ENCODE results near the gene ZNF30. TPM values are rescaled to one million over a fixed set of nuclear protein-coding genes. Genes with fewer than 3 reads are reported as not detected.

The ZNF30 gene
- total and polyA plus RNA-seq, 2 of the 4 experiments (the other 2 are of a cell fraction): 1.3 to 2.9 TPM

DNA sequence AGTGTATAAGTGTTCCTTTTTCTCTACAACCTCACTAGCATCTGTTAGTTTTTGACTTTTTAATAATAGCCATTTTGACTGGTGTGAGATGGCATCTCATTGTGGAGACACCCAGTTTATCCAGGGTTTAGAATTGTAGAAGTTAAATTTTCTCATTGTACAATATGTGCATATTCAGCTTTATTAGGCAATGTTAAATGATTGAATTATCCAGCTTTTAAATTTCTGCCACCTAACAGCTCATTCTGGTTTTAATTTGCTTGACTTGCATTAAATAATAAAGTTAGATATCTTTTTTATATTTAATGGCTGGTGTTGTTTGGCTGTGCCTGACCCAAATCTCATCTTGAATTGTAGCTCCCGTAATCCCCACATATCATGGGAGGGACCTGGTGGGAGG lies 46.7 kb upstream of the ZNF30 start:
- Histone ChIP-seq H2BK5ac (ENCODE audit: low read depth, low read length, poor library complexity, severe bottlenecking) (no peak overlapping the region), H3K9me3 (ENCODE audit: control insufficient read depth, insufficient read depth, low read length) (no peaks in the 10 kb centered on the region), H2AFZ (replicated peaks; ENCODE audit: low read length, poor library complexity) (no peak overlapping the region), H4K20me1 (ENCODE audit: insufficient read depth, low read length) (no peaks in the 10 kb centered on the region), H3K9me1 (ENCODE audit: insufficient read depth, low read length) (no peaks in the 10 kb centered on the region), H3K14ac (replicated peaks; ENCODE audit: low read depth, low read length) (no peak overlapping the region), H4K5ac (ENCODE audit: low read depth, low read length) (no peak overlapping the region), H3K56ac (ENCODE audit: extremely low read depth, insufficient read depth, low read length) (no peak overlapping the region), H4K8ac (ENCODE audit: low read depth in 2 of 2, low read length in 2 of 2) (no peak overlapping the region), H2BK120ac (ENCODE audit: low read depth, low read length) (no peak overlapping the region), H3K79me1 (ENCODE audit: low read depth in 1 of 2, low read length in 2 of 2) (no peaks in the 10 kb centered on the region), H4K91ac (ENCODE audit: insufficient read depth, low read depth, low read length) (no peak overlapping the region), H2AK9ac (replicated peaks; ENCODE audit: low read depth, low read length, poor library complexity) (no peak overlapping the region), H2BK20ac (ENCODE audit: low read depth, low read length) (no peak overlapping the region), H2AK5ac (ENCODE audit: low read depth, low read length) (no peak overlapping the region), H3K36me3 (ENCODE audit: control insufficient read depth, insufficient read depth, low read length) (no peaks in the 10 kb centered on the region), H3K4ac (ENCODE audit: low read depth, low read length) (no peak overlapping the region), H3K27ac (ENCODE audit: insufficient read depth, low read length) (no peak overlapping the region), H2BK15ac (ENCODE audit: low read depth, low read length) (no peak overlapping the region), H3K23ac (ENCODE audit: low read depth, low read length) (no peak overlapping the region), H3K4me1 (ENCODE audit: control insufficient read depth, insufficient read depth, low read length) (no peaks in the 10 kb centered on the region), H3K18ac (ENCODE audit: low read depth, low read length) (no peak overlapping the region), H3K4me2 (ENCODE audit: low read depth, low read length) (no peak overlapping the region), H3K27me3 (ENCODE audit: control insufficient read depth, insufficient read depth, low read length) (no peaks in the 10 kb centered on the region), H3K9ac (ENCODE audit: low read depth, low read length) (no peak overlapping the region), H3K4me3 (ENCODE audit: insufficient read depth, low read depth, low read length) (no peak overlapping the region)
- CTCF ChIA-PET: no interaction called here
- DNase-seq: no peak
- in situ Hi-C loops (cut with MboI; ENCODE audit: low sequenced_read_pairs) (no loop called here), intact Hi-C loops (cut with micrococcal nuclease) (loop anchor here (5.0 kb wide), 1 partner anchor 37 kb away; no protein-coding TSS in a partner anchor), dilution Hi-C loops (cut with HindIII; ENCODE audit: low sequenced_read_pairs, unreplicated experiment) (no loop called here)
- ATAC-seq (ENCODE audit: low read depth): no peak
- no CpG with 5 or more reads among the region's 1 CpG for WGBS, 2 experiments (ENCODE audit: extremely low coverage in 2 of 2, insufficient read length in 1 of 2)
- BruUV-seq (replicated peaks): no TSS peak
- TF ChIP-seq FOS (IDR thresholded peaks at IDR 0.05; ENCODE audit: low read depth, low read length) (no peak), NFE2L2 (IDR thresholded peaks at IDR 0.05; ENCODE audit: low read depth, low read length) (no peak), SMC3 (IDR thresholded peaks at IDR 0.05; ENCODE audit: low read depth, low read length) (no peak), CHD1 (IDR thresholded peaks at IDR 0.05; ENCODE audit: low read depth, low read length) (no peak), MAZ (IDR thresholded peaks at IDR 0.05; ENCODE audit: borderline replicate concordance, low read depth, low read length) (no peak), RFX5 (IDR thresholded peaks at IDR 0.05; ENCODE audit: low read depth, low read length) (no peak), CEBPB (IDR thresholded peaks at IDR 0.05; ENCODE audit: low read depth, low read length) (no peak), MAFK (IDR thresholded peaks at IDR 0.05; ENCODE audit: low read depth, low read length) (no peak), RAD21 (IDR thresholded peaks at IDR 0.05; ENCODE audit: low read length) (no peak), MXI1 (IDR thresholded peaks at IDR 0.05; ENCODE audit: borderline replicate concordance, low read depth, low read length) (no peak)
- TF ChIP-seq, protein P1, sequence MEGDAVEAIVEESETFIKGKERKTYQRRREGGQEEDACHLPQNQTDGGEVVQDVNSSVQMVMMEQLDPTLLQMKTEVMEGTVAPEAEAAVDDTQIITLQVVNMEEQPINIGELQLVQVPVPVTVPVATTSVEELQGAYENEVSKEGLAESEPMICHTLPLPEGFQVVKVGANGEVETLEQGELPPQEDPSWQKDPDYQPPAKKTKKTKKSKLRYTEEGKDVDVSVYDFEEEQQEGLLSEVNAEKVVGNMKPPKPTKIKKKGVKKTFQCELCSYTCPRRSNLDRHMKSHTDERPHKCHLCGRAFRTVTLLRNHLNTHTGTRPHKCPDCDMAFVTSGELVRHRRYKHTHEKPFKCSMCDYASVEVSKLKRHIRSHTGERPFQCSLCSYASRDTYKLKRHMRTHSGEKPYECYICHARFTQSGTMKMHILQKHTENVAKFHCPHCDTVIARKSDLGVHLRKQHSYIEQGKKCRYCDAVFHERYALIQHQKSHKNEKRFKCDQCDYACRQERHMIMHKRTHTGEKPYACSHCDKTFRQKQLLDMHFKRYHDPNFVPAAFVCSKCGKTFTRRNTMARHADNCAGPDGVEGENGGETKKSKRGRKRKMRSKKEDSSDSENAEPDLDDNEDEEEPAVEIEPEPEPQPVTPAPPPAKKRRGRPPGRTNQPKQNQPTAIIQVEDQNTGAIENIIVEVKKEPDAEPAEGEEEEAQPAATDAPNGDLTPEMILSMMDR (conservative IDR thresholded peaks at IDR 0.05; ENCODE audit: low read depth, low read length): no peak
- TF ChIP-seq, protein P2, sequence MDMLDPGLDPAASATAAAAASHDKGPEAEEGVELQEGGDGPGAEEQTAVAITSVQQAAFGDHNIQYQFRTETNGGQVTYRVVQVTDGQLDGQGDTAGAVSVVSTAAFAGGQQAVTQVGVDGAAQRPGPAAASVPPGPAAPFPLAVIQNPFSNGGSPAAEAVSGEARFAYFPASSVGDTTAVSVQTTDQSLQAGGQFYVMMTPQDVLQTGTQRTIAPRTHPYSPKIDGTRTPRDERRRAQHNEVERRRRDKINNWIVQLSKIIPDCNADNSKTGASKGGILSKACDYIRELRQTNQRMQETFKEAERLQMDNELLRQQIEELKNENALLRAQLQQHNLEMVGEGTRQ (IDR thresholded peaks at IDR 0.05; ENCODE audit: low read depth, low read length): no peak
- TF ChIP-seq, protein P3, sequence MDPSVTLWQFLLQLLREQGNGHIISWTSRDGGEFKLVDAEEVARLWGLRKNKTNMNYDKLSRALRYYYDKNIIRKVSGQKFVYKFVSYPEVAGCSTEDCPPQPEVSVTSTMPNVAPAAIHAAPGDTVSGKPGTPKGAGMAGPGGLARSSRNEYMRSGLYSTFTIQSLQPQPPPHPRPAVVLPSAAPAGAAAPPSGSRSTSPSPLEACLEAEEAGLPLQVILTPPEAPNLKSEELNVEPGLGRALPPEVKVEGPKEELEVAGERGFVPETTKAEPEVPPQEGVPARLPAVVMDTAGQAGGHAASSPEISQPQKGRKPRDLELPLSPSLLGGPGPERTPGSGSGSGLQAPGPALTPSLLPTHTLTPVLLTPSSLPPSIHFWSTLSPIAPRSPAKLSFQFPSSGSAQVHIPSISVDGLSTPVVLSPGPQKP (IDR thresholded peaks at IDR 0.05; ENCODE audit: borderline replicate concordance, low read depth, low read length): no peak
- POLR2A ChIA-PET (ENCODE audit: unreplicated experiment): no interaction called here
